HepG2 (cell line): Measurements from ENCODE around the gene ODC1. TPM values are rescaled to one million over a fixed set of nuclear protein-coding genes. Genes with fewer than 3 reads are reported as not detected.

Experiments used
- AKAP8 ChIP-seq: sonication (generic); formaldehyde crosslinking; IDR thresholded peaks from 2 replicates; pipeline ENCODE4 v1.5.1; 2020; ENCODE audit warnings: mild to moderate bottlenecking, missing genetic modification reagents
- ARID2 ChIP-seq: sonication (generic); formaldehyde crosslinking; IDR thresholded peaks from 2 replicates; pipeline ENCODE4 v1.8.1; 2022; ENCODE audit warnings: mild to moderate bottlenecking, missing genetic modification reagents, borderline replicate concordance
- BHLHE40 ChIP-seq: IDR thresholded peaks from 2 replicates; pipeline ENCODE4 v1.6.1; 2011; ENCODE audit warnings: low read length, improper control_type of control experiment
- DMAP1 ChIP-seq: IDR thresholded peaks from 2 replicates; pipeline ENCODE4 v1.6.1; 2016
- E2F2 ChIP-seq: sonication (generic); formaldehyde crosslinking; IDR thresholded peaks from 2 replicates; pipeline ENCODE4 v1.4.0; 2020; ENCODE audit warnings: missing genetic modification reagents, borderline replicate concordance
- ESRRA ChIP-seq: sonication (generic); formaldehyde crosslinking; IDR thresholded peaks from 2 replicates; pipeline ENCODE4 v1.5.1; 2020; ENCODE audit warnings: mild to moderate bottlenecking, low read depth, missing genetic modification reagents
- FOSL2 ChIP-seq: sonication (generic); formaldehyde crosslinking; IDR thresholded peaks from 2 replicates; pipeline ENCODE4 v1.4.0; 2020; ENCODE audit warnings: missing genetic modification reagents
- KDM4B ChIP-seq: sonication (generic); formaldehyde crosslinking; IDR thresholded peaks from 2 replicates; pipeline ENCODE4 v1.4.0; 2020; ENCODE audit warnings: missing genetic modification reagents
- MBNL3 ChIP-seq: fragments of 250-450 bp; sonication (Bioruptor Pico); conservative IDR thresholded peaks from 2 replicates; pipeline ENCODE4 v1.8.0; 2022; ENCODE audit warnings: mild to moderate bottlenecking, inconsistent platforms
- MEIS1 ChIP-seq: sonication (generic); formaldehyde crosslinking; IDR thresholded peaks from 2 replicates; pipeline ENCODE4 v1.9.0; 2021; ENCODE audit warnings: mild to moderate bottlenecking, missing genetic modification reagents, moderate library complexity, borderline replicate concordance
- MTF1 ChIP-seq: sonication (generic); formaldehyde crosslinking; IDR thresholded peaks from 2 replicates; pipeline ENCODE4 v1.5.0; 2020; ENCODE audit warnings: missing genetic modification reagents
- SALL1 ChIP-seq: sonication (generic); formaldehyde crosslinking; IDR thresholded peaks from 2 replicates; pipeline ENCODE4 v1.8.0; 2022; ENCODE audit warnings: mild to moderate bottlenecking, missing genetic modification reagents
- ZBTB39 ChIP-seq: sonication (generic); formaldehyde crosslinking; IDR thresholded peaks from 2 replicates; pipeline ENCODE4 v1.5.0; 2020; ENCODE audit warnings: missing genetic modification reagents
- ZNF234 ChIP-seq: sonication (generic); formaldehyde crosslinking; conservative IDR thresholded peaks from 2 replicates; pipeline ENCODE4 v1.5.1; 2020; ENCODE audit warnings: mild to moderate bottlenecking, missing genetic modification reagents
- ZNF275 ChIP-seq: sonication (generic); formaldehyde crosslinking; IDR thresholded peaks from 2 replicates; pipeline ENCODE4 v1.8.0; 2022; ENCODE audit warnings: missing genetic modification reagents, mild to moderate bottlenecking, inconsistent platforms, borderline replicate concordance
- ZNF550 ChIP-seq: sonication (generic); formaldehyde crosslinking; IDR thresholded peaks from 2 replicates; pipeline ENCODE4 v1.4.0; 2020; ENCODE audit warnings: mild to moderate bottlenecking, missing genetic modification reagents, borderline replicate concordance
- ZNF597 ChIP-seq: sonication (generic); formaldehyde crosslinking; IDR thresholded peaks from 2 replicates; pipeline ENCODE4 v1.5.0; 2020; ENCODE audit warnings: missing genetic modification reagents
- ZNF615 ChIP-seq: sonication (generic); formaldehyde crosslinking; IDR thresholded peaks from 2 replicates; pipeline ENCODE4 v1.5.0; 2020; ENCODE audit warnings: mild to moderate bottlenecking, missing genetic modification reagents, borderline replicate concordance
- ZNF740 ChIP-seq: sonication (generic); formaldehyde crosslinking; IDR thresholded peaks from 2 replicates; pipeline ENCODE4 v1.4.0; 2020; ENCODE audit warnings: missing genetic modification reagents
- ZSCAN9 ChIP-seq: IDR thresholded peaks from 2 replicates; pipeline ENCODE4 v1.6.1; 2016; ENCODE audit warnings: borderline replicate concordance
- polyA plus RNA-seq, 8 experiments: library from polyadenylated mRNA; depleted of rRNA in 3 of 8; stranded (reverse) in 7 of 8; unstranded in 1 of 8; fragments of >200 nt; fragmentation: Illumina TruSeq in 4 of 8; extraction: Trizol in 4 of 8; gene quantifications; 2 replicates each; pipeline versions ENCODE4 v1.2.1 to v1.2.3, GENCODE V29; 2011 to 2016; ENCODE audit warnings: low read depth in 4 of 8, missing spikeins in 1 of 8, mixed read lengths in 1 of 8; ENCODE audit not compliant: insufficient read depth in 1 of 8
- total RNA-seq, 5 experiments: library from RNA; depleted of rRNA; stranded (reverse); fragments of >200 nt; fragmentation: Illumina TruSeq; extraction: Trizol; gene quantifications; 2 replicates each; pipeline ENCODE4 v1.2.3, GENCODE V29; 2016; ENCODE audit warnings: low read depth in 1 of 5

ODC1 gene
- total and polyA plus RNA-seq, 2 of the 13 experiments (the other 11 are each of a cell fraction or from before 2014, with no cell fraction given): 142 to 371 TPM

GRCh38 chr2:10447895-10448575 lies at the start of gene ODC1 (continued):
- TF ChIP-seq ZNF275 (CRISPR knock-in tag) (peak; percentile 44; the same call in 1 of the 2 replicates), ZNF740 (CRISPR knock-in tag) (peak; percentile 48; the same call in 1 of the 2 replicates), ZNF597 (no peak), KDM4B (CRISPR knock-in tag) (no peak), ZBTB39 (CRISPR knock-in tag) (0 out of 2 replicates have a peak, but pooled peaks have one; percentile 16), SALL1 (CRISPR knock-in tag) (peak; percentile 93), E2F2 (CRISPR knock-in tag) (no peak; the same call in 1 of the 2 replicates), AKAP8 (CRISPR knock-in tag) (0 out of 2 replicates have a peak, but pooled peaks have one; percentile 64), MTF1 (CRISPR knock-in tag) (peak; percentile 80), ZNF615 (CRISPR knock-in tag) (0 out of 2 replicates have a peak, but pooled peaks have one; percentile 74), ESRRA (peak; percentile 87), ZNF550 (CRISPR knock-in tag) (0 out of 2 replicates have a peak, but pooled peaks have one; percentile 81), MEIS1 (CRISPR knock-in tag) (peak; percentile 3; the same call in 1 of the 2 replicates), BHLHE40 (peak; percentile 87), ZNF234 (CRISPR knock-in tag) (peak; percentile 93), DMAP1 (CRISPR knock-in tag) (peak; percentile 66; the same call in 1 of the 2 replicates), FOSL2 (CRISPR knock-in tag) (no peak), ZSCAN9 (peak; percentile 31; the same call in 1 of the 2 replicates), ARID2 (CRISPR knock-in tag) (no peak), MBNL3 (CRISPR knock-in tag) (0 out of 2 replicates have a peak, but pooled peaks have one; percentile 57)
